Measurements from ENCODE around the gene PAMR1.

PAMR1 gene

GRCh38 chr11:35479731-35480130 lies 45.7 kb downstream of the PAMR1 start:
- Histone ChIP-seq H3K79me2 (ENCODE audit: insufficient read depth, low read length) (no peaks in the 10 kb centered on the region), H3K4me2 (ENCODE audit: low read depth, low read length, poor library complexity, severe bottlenecking) (no peak overlapping the region), H3K4me1 (ENCODE audit: insufficient read depth, low read length, poor library complexity, severe bottlenecking) (no peaks in the 10 kb centered on the region), H3K36me3 (ENCODE audit: insufficient read depth, low read length) (no peaks in the 10 kb centered on the region), H2AFZ (ENCODE audit: low read length) (no peak overlapping the region), H3K4me3 (ENCODE audit: low read length, poor library complexity, severe bottlenecking) (no peak overlapping the region), H3F3A (ENCODE audit: low read depth) (no peaks in the 10 kb centered on the region), H3K9me2 (replicated peaks; ENCODE audit: low read depth, low read length) (no peaks in the 10 kb centered on the region), H3K27me3 (ENCODE audit: insufficient read depth, low read length, poor library complexity, severe bottlenecking) (no peaks in the 10 kb centered on the region), H3K9ac (ENCODE audit: low read depth, low read length, poor library complexity, severe bottlenecking) (no peak overlapping the region), H4K20me1 (ENCODE audit: insufficient read depth, low read length, poor library complexity, severe bottlenecking) (no peaks in the 10 kb centered on the region), H3K9me3 (ENCODE audit: insufficient read depth, low read depth, low read length) (peaks cover 7% of the 10 kb centered on the region; the same call in 1 of the 2 replicates)
- no peak for TF ChIP-seq EZH2phosphoT487 (IDR thresholded peaks at IDR 0.05; ENCODE audit: borderline replicate concordance)
- no peak for TF ChIP-seq CTCF (conservative IDR thresholded peaks at IDR 0.05; ENCODE audit: low read length)

GRCh38 chr11:35478471-35479091 lies 46.8 kb downstream of the PAMR1 start:
- peaks cover 7% of the 10 kb centered on the region; the same call in 1 of the 2 replicates for H3K9me3 ChIP-seq (ENCODE audit: insufficient read depth, low read depth, low read length)
- no peak overlapping the region for H3K4me2 ChIP-seq (ENCODE audit: low read depth, low read length, poor library complexity, severe bottlenecking)
- H3K79me2 ChIP-seq (ENCODE audit: insufficient read depth, low read length) = no peaks in the 10 kb centered on the region
- H3K9me2 ChIP-seq (replicated peaks; ENCODE audit: low read depth, low read length) = no peaks in the 10 kb centered on the region
- H3K4me1 ChIP-seq (ENCODE audit: insufficient read depth, low read length, poor library complexity, severe bottlenecking) = no peaks in the 10 kb centered on the region
- no peak for TF ChIP-seq EZH2phosphoT487 (IDR thresholded peaks at IDR 0.05; ENCODE audit: borderline replicate concordance)
- H3K4me3 ChIP-seq (ENCODE audit: low read length, poor library complexity, severe bottlenecking) = no peak overlapping the region
- no peak overlapping the region for H2AFZ ChIP-seq (ENCODE audit: low read length)
- H4K20me1 ChIP-seq (ENCODE audit: insufficient read depth, low read length, poor library complexity, severe bottlenecking) = no peaks in the 10 kb centered on the region
- no peaks in the 10 kb centered on the region for H3K36me3 ChIP-seq (ENCODE audit: insufficient read depth, low read length)
- H3K27me3 ChIP-seq (ENCODE audit: insufficient read depth, low read length, poor library complexity, severe bottlenecking) = no peaks in the 10 kb centered on the region
- no peaks in the 10 kb centered on the region for H3F3A ChIP-seq (ENCODE audit: low read depth)
- no peak overlapping the region for H3K9ac ChIP-seq (ENCODE audit: low read depth, low read length, poor library complexity, severe bottlenecking)

- Histone ChIP-seq H2AFZ (ENCODE audit: low read length) (no peak overlapping the region), H3K4me3 (ENCODE audit: low read length, poor library complexity, severe bottlenecking) (no peak overlapping the region), H3K79me2 (ENCODE audit: insufficient read depth, low read length) (no peaks in the 10 kb centered on the region), H3F3A (ENCODE audit: low read depth) (no peaks in the 10 kb centered on the region), H3K36me3 (ENCODE audit: insufficient read depth, low read length) (no peaks in the 10 kb centered on the region), H3K9ac (ENCODE audit: low read depth, low read length, poor library complexity, severe bottlenecking) (no peak overlapping the region), H3K9me3 (ENCODE audit: insufficient read depth, low read depth, low read length) (peaks cover 4% of the 10 kb centered on the region; the same call in 1 of the 2 replicates), H3K27me3 (ENCODE audit: insufficient read depth, low read length, poor library complexity, severe bottlenecking) (no peaks in the 10 kb centered on the region), H3K4me1 (ENCODE audit: insufficient read depth, low read length, poor library complexity, severe bottlenecking) (no peaks in the 10 kb centered on the region), H4K20me1 (ENCODE audit: insufficient read depth, low read length, poor library complexity, severe bottlenecking) (no peaks in the 10 kb centered on the region), H3K4me2 (ENCODE audit: low read depth, low read length, poor library complexity, severe bottlenecking) (no peak overlapping the region), H3K9me2 (replicated peaks; ENCODE audit: low read depth, low read length) (no peaks in the 10 kb centered on the region)
- TF ChIP-seq CTCF (conservative IDR thresholded peaks at IDR 0.05; ENCODE audit: low read length) (no peak), EZH2phosphoT487 (IDR thresholded peaks at IDR 0.05; ENCODE audit: borderline replicate concordance) (no peak)
Measured at GRCh38 chr11:35477901-35478300, 47.5 kb downstream of the PAMR1 start.

GRCh38 chr11:35474688-35475087 lies 50.7 kb downstream of the PAMR1 start:
- H3K9me2 ChIP-seq (replicated peaks; ENCODE audit: low read depth, low read length) = no peaks in the 10 kb centered on the region
- no peak overlapping the region for H3K4me3 ChIP-seq (ENCODE audit: low read length, poor library complexity, severe bottlenecking)
- TF ChIP-seq CTCF (conservative IDR thresholded peaks at IDR 0.05; ENCODE audit: low read length) = no peak
- no peak for TF ChIP-seq EZH2phosphoT487 (IDR thresholded peaks at IDR 0.05; ENCODE audit: borderline replicate concordance)
- no peaks in the 10 kb centered on the region for H3K4me1 ChIP-seq (ENCODE audit: insufficient read depth, low read length, poor library complexity, severe bottlenecking)
- no peak overlapping the region for H3K4me2 ChIP-seq (ENCODE audit: low read depth, low read length, poor library complexity, severe bottlenecking)
- H4K20me1 ChIP-seq (ENCODE audit: insufficient read depth, low read length, poor library complexity, severe bottlenecking) = no peaks in the 10 kb centered on the region
- no peaks in the 10 kb centered on the region for H3F3A ChIP-seq (ENCODE audit: low read depth)
- H3K79me2 ChIP-seq (ENCODE audit: insufficient read depth, low read length) = no peaks in the 10 kb centered on the region
- no peaks in the 10 kb centered on the region for H3K27me3 ChIP-seq (ENCODE audit: insufficient read depth, low read length, poor library complexity, severe bottlenecking)
- H3K36me3 ChIP-seq (ENCODE audit: insufficient read depth, low read length) = no peaks in the 10 kb centered on the region
- no peak overlapping the region for H3K9ac ChIP-seq (ENCODE audit: low read depth, low read length, poor library complexity, severe bottlenecking)
- H3K9me3 ChIP-seq (ENCODE audit: insufficient read depth, low read depth, low read length) = no peaks in the 10 kb centered on the region
- no peak overlapping the region for H2AFZ ChIP-seq (ENCODE audit: low read length)

Data from Loucy (cell line).